DND-41 (cell line): ENCODE results near the gene HNRNPDL.

Experiments used
- ATAC-seq: fragments of 200-7000 bp; cut with Tn5 transposase; 3 replicates; pipeline ENCODE4 v1.9.1; 2021; ENCODE audit warnings: low read depth; ENCODE audit not compliant: insufficient read depth
- DNase-seq: peaks from one replicate; pipeline ENCODE4 v3.0.0-alpha.2; 2020
- H2AFZ ChIP-seq: 2 replicates; pipeline ENCODE4 v1.6.0; 2012; ENCODE audit warnings: low read depth, low read length
- H3K27ac ChIP-seq: 2 replicates; pipeline ENCODE4 v1.5.1; 2012; ENCODE audit warnings: low read length, inconsistent platforms
- H3K27me3 ChIP-seq: fragments of 200-600 bp; sonication (generic); 2 replicates; pipeline ENCODE4 v1.6.0; 2012; ENCODE audit warnings: low read length, mild to moderate bottlenecking, inconsistent platforms; ENCODE audit not compliant: insufficient read depth, poor library complexity
- H3K36me3 ChIP-seq: 2 replicates; pipeline ENCODE4 v1.5.1; 2012; ENCODE audit warnings: low read length, inconsistent platforms; ENCODE audit not compliant: insufficient read depth
- H3K4me1 ChIP-seq: 2 replicates; pipeline ENCODE4 v1.5.1; 2012; ENCODE audit warnings: mild to moderate bottlenecking, low read length; ENCODE audit not compliant: insufficient read depth
- H3K4me2 ChIP-seq: 2 replicates; pipeline ENCODE4 v1.6.0; 2012; ENCODE audit warnings: mild to moderate bottlenecking, moderate library complexity, low read length, inconsistent platforms; ENCODE audit not compliant: insufficient read depth
- H3K4me3 ChIP-seq, 2 experiments: fragments of 200-600 bp in 1 of 2; shearing (Covaris generic) in 1 of 2; 2 replicates each; pipeline ENCODE4 v1.5.1; 2012 to 2016; ENCODE audit warnings: inconsistent platforms in 2 of 2, low read length in 2 of 2, mild to moderate bottlenecking in 2 of 2, low read depth in 1 of 2, moderate library complexity in 1 of 2
- H3K79me2 ChIP-seq: 2 replicates; pipeline ENCODE4 v1.6.0; 2012; ENCODE audit warnings: low read length, inconsistent platforms; ENCODE audit not compliant: insufficient read depth
- H3K9ac ChIP-seq: 2 replicates; pipeline ENCODE4 v1.6.0; 2012; ENCODE audit warnings: low read depth, mild to moderate bottlenecking, inconsistent platforms, low read length, moderate library complexity
- H3K9me3 ChIP-seq: 2 replicates; pipeline ENCODE4 v1.5.1; 2012; ENCODE audit warnings: low read length, moderate library complexity, mild to moderate bottlenecking, inconsistent platforms; ENCODE audit not compliant: insufficient read depth, severe bottlenecking
- H4K20me1 ChIP-seq: 2 replicates; pipeline ENCODE4 v1.6.0; 2012; ENCODE audit warnings: low read length; ENCODE audit not compliant: insufficient read depth
- CTCF ChIP-seq: IDR thresholded peaks from 2 replicates; pipeline ENCODE4 v1.5.1; 2012; ENCODE audit warnings: borderline replicate concordance, low read length, moderate library complexity, mild to moderate bottlenecking; ENCODE audit not compliant: poor library complexity, severe bottlenecking; ENCODE audit errors: extremely low read depth
- EZH2 ChIP-seq: IDR thresholded peaks from 3 replicates; pipeline ENCODE4 v1.6.1; 2012; ENCODE audit warnings: borderline replicate concordance, low read depth, mild to moderate bottlenecking, moderate library complexity, low read length, inconsistent platforms; ENCODE audit not compliant: severe bottlenecking

The HNRNPDL gene

DNA sequence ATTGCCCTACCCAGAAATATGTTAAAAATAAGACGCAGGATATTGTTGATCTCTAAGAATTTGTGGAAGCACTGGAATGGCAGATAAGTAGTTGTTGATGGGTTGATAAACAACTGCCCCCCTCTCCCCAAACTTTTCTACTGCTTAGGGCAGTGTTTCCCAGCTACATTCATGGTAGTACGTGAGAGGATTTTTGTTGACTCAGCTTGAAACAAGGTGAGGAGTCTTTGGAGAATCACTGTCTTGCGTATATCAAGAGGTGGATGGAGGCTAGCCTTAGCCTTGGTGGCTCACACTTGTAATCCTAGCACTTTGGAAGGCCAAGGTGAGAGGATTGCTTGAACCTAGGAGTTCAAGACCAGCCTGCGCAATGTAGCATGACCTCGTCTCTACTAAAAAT, 5.9 kb upstream of the HNRNPDL start:
- no peak overlapping the region for H3K27ac ChIP-seq
- TF ChIP-seq EZH2 (no peak), CTCF (no peak)
- H3K27me3 ChIP-seq: no peaks in the 10 kb centered on the region
- no peak for DNase-seq
- H3K36me3 ChIP-seq: peaks cover 55% of the 10 kb centered on the region
- peaks cover 84% of the 10 kb centered on the region for H4K20me1 ChIP-seq
- H3K4me1 ChIP-seq: peaks cover 30% of the 10 kb centered on the region
- H2AFZ ChIP-seq: no peak overlapping the region
- no peaks in the 10 kb centered on the region for H3K9me3 ChIP-seq
- H3K4me2 ChIP-seq: no peak overlapping the region
- H3K4me3 ChIP-seq: no peak overlapping the region
- no peak for ATAC-seq
- H3K9ac ChIP-seq: no peak overlapping the region
- peaks cover 100% of the 10 kb centered on the region for H3K79me2 ChIP-seq

DNA sequence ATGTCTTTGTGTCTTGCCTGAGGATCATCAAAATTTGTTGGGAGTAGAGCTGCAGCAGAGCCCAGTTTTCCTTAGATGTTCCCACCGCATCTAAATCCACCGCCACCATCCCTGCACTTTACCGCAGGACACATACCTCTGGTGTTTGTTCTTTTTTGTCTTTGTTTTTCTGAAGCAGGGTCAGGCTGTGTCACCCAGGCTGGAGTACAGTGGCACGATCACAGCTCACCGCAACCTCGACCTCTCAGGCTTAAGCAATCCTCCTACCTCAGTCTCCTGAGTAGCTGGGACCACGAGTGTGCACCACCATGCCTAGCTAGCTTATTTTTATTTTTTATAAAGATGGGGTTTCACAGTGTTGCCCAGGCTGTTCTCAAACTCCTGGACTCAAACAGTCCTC, 4.7 kb upstream of the HNRNPDL start:
- no peak overlapping the region for H3K27ac ChIP-seq
- ATAC-seq (no peak), DNase-seq (no peak)
- no peaks in the 10 kb centered on the region for H3K27me3 ChIP-seq
- peaks cover 32% of the 10 kb centered on the region for H3K4me1 ChIP-seq
- H4K20me1 ChIP-seq: peaks cover 77% of the 10 kb centered on the region
- peaks cover 50% of the 10 kb centered on the region for H3K36me3 ChIP-seq
- no peak overlapping the region for H3K9ac ChIP-seq
- no peaks in the 10 kb centered on the region for H3K9me3 ChIP-seq
- no peak overlapping the region for H2AFZ ChIP-seq
- H3K79me2 ChIP-seq: peaks cover 98% of the 10 kb centered on the region
- TF ChIP-seq EZH2 (no peak), CTCF (no peak)
- no peak overlapping the region for H3K4me3 ChIP-seq
- H3K4me2 ChIP-seq: peak overlapping the region; percentile 3; the same call in 1 of the 2 replicates

- Histone ChIP-seq H3K4me3 (no peak overlapping the region), H3K4me1 (peaks cover 32% of the 10 kb centered on the region), H3K9me3 (no peaks in the 10 kb centered on the region), H3K36me3 (peaks cover 52% of the 10 kb centered on the region), H2AFZ (no peak overlapping the region), H4K20me1 (peaks cover 70% of the 10 kb centered on the region), H3K9ac (no peak overlapping the region), H3K4me2 (peak overlapping the region; percentile 87; the same call in 1 of the 2 replicates), H3K27ac (no peak overlapping the region), H3K27me3 (no peaks in the 10 kb centered on the region), H3K79me2 (peaks cover 96% of the 10 kb centered on the region)
- ATAC-seq (no peak), DNase-seq (no peak)
- TF ChIP-seq EZH2: no peak
- no peak for TF ChIP-seq CTCF
Observed at GRCh38 chr4:82433791-82434190, 3.5 kb upstream of the HNRNPDL start.

DNA sequence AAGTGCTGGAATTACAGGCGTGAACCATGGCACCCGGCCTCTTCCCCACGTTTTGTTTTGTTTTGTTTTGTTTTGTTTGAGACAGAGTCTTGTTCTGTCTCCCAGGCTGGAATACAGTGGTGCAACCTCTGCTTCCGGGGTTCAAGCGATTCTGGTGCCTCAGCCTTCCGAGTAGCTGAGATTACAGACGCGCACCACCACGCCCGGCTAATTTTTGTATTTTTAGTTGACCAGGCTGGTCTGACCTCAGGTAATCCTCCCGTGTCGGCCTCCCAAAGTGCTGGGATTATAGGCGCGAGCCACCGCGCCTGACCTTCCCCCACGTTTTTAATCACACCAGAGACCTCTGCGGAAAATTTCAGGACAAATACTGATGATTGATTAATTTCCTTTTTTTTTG, 2.3 kb upstream of the HNRNPDL start:
- Histone ChIP-seq H3K4me1 (peaks cover 39% of the 10 kb centered on the region), H4K20me1 (peaks cover 72% of the 10 kb centered on the region), H3K9ac (peak overlapping the region; percentile 100), H2AFZ (no peak overlapping the region), H3K79me2 (peaks cover 96% of the 10 kb centered on the region), H3K4me2 (peak overlapping the region; percentile 87), H3K4me3 (0 out of 4 replicates have a peak overlapping the region, but pooled peaks of 1 of the 2 experiments have one; percentile 12), H3K36me3 (peaks cover 61% of the 10 kb centered on the region), H3K27me3 (no peaks in the 10 kb centered on the region), H3K9me3 (no peaks in the 10 kb centered on the region), H3K27ac (no peak overlapping the region)
- ATAC-seq (no peak), DNase-seq (no peak)
- TF ChIP-seq CTCF: no peak
- TF ChIP-seq EZH2: no peak
